ENCODE measurements around the gene UCK2.

Gene UCK2

GRCh38 chr1:165855010-165855838 is 27.8 kb downstream of the UCK2 start:
- no peak for DNase-seq (ENCODE audit: low read depth in 2 of 2)

- no peak for DNase-seq (ENCODE audit: low read depth in 2 of 2)
Observed at GRCh38 chr1:165856021-165856420, 28.6 kb downstream of the UCK2 start.

GRCh38 chr1:165856606-165857005 is 29.2 kb downstream of the UCK2 start:
- DNase-seq (ENCODE audit: low read depth in 2 of 2), result no peak

- DNase-seq (ENCODE audit: low read depth in 2 of 2), result no peak
Observed at GRCh38 chr1:165857046-165857801, 29.8 kb downstream of the UCK2 start.

- no peak for DNase-seq (ENCODE audit: low read depth in 2 of 2)
Observed at GRCh38 chr1:165858364-165858823, 31.0 kb downstream of the UCK2 start.

- DNase-seq (ENCODE audit: low read depth in 2 of 2), result no peak
Observed at GRCh38 chr1:165858967-165859845, 31.8 kb downstream of the UCK2 start.

- no peak for DNase-seq (ENCODE audit: low read depth in 2 of 2)
Observed at GRCh38 chr1:165860065-165860464, 32.7 kb downstream of the UCK2 start.

- DNase-seq (ENCODE audit: low read depth in 2 of 2), result no peak
Observed at GRCh38 chr1:165861911-165862310, 34.5 kb downstream of the UCK2 start.

- DNase-seq (ENCODE audit: low read depth in 2 of 2), result no peak
Observed at GRCh38 chr1:165862448-165862847, 35.0 kb downstream of the UCK2 start.

GRCh38 chr1:165863346-165863745 is 35.9 kb downstream of the UCK2 start:
- DNase-seq (ENCODE audit: low read depth in 2 of 2), result no peak

GRCh38 chr1:165865633-165866340 is 38.4 kb downstream of the UCK2 start:
- no peak for DNase-seq (ENCODE audit: low read depth in 2 of 2)

- no peak for DNase-seq (ENCODE audit: low read depth in 2 of 2)
Observed at GRCh38 chr1:165869343-165869742, 41.9 kb downstream of the UCK2 start.

GRCh38 chr1:165871311-165872067 is 44.1 kb downstream of the UCK2 start:
- peak; percentile 18 to 25 for DNase-seq (ENCODE audit: low read depth in 2 of 2)

- DNase-seq (ENCODE audit: low read depth in 2 of 2), result no peak
Observed at GRCh38 chr1:165873481-165873880, 46.1 kb downstream of the UCK2 start.

- DNase-seq (ENCODE audit: low read depth in 2 of 2), result no peak
Observed at GRCh38 chr1:165874643-165875042, 47.2 kb downstream of the UCK2 start.

GRCh38 chr1:165875171-165875570 is 47.8 kb downstream of the UCK2 start:
- no peak for DNase-seq (ENCODE audit: low read depth in 2 of 2)

GRCh38 chr1:165875604-165876003 is 48.2 kb downstream of the UCK2 start:
- DNase-seq (ENCODE audit: low read depth in 2 of 2), result no peak

- DNase-seq (ENCODE audit: low read depth in 2 of 2), result no peak
Observed at GRCh38 chr1:165876121-165876520, 48.7 kb downstream of the UCK2 start.

GRCh38 chr1:165877411-165877810 is 50.0 kb downstream of the UCK2 start:
- no peak for DNase-seq (ENCODE audit: low read depth in 2 of 2)

GRCh38 chr1:165877940-165878556 is 50.6 kb downstream of the UCK2 start:
- no peak for DNase-seq (ENCODE audit: low read depth in 2 of 2)
